ENCODE results near the gene RPS6KA1.
A peak's percentile ranks its signal among the peaks of the same experiment; 100 is the strongest.
"Not testable (repeated sequence)": the region's sequence is repeated elsewhere in the genome, so short reads cannot be mapped to it uniquely, and the experiment has no call there.

The RPS6KA1 gene

DNA sequence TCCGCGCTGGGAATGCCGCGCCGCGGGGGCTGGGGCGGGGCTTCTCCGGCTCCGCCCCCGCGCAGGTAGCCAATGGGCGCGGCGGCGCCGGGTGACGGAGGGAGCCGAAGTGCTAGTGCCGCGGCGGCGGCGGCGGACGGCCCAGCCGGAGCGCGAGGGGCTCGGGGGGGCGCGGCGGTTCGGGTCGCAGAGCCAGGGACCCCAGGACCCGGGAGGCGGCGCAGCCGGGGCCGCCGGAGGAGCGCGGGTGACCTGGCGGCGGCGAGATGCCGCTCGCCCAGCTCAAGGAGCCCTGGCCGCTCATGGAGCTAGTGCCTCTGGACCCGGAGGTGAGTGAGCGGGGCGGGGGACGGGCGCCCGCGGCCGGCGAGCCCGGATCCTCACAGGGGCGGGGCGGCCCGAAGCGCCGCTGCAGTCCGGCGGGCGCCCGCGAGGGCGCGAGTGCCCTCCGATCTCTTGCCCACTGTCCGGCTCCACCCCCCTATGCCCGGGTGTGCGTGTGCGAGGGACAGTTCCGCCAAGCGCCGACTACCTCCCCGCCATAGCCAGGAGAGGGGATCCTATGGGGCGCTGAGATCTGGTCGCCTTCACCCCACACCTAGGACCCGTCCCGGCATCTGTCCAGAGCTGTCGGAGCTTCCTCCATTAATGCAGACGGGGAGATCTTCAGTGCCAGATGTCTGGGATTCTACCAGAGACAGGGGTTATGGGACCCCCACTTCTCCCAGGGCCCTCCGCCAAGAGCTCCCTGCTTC lies at the start of gene RPS6KA1:
Gene RPS6KA1 (plus strand): TSS at position 107 of the 755 bp plus-strand sequence. CDS start 160 bp downstream, at position 267.
- DNase-seq (ENCODE audit: low spot score), result peak; percentile 44

DNA sequence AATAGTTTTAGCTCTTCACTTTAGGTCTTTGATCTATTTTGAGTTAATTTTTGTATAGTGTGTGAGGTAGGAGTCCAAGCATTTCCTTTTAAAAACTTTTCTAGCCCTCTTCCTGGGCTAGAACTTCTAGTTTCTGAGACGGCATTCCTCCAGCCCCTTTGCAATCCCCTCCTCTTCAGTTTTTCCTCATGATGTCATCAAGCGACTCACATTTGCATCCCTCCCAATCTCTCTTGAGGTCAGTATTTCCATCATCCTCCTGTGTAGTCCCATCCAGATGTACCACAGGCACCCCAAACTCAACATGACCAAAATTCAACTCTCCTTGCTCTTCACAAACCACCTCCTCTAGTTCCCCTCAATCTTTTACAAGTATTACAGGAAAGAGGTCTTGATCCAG lies 46.6 kb upstream of the RPS6KA1 start:
- no peak for DNase-seq (ENCODE audit: low spot score)

DNA sequence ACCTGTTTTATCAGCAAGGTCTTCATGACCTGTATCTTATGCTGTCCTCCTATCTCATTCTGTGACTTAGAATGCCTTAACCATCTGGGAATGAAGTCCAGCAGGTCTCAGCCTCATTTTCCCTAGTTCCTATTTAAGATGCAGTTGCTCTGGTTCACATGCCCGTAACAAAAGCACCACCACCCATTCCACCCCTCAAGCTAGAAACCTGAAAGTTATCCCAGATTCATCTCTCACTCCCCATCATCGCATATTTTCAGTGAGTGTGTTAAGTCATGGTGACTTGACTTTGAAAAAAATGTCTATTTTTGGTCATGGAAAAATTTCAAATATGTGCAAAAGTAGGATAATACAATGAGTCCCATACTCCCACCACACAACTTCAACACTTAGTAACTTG lies 45.6 kb upstream of the RPS6KA1 start:
- no peak for DNase-seq (ENCODE audit: low spot score)

DNA sequence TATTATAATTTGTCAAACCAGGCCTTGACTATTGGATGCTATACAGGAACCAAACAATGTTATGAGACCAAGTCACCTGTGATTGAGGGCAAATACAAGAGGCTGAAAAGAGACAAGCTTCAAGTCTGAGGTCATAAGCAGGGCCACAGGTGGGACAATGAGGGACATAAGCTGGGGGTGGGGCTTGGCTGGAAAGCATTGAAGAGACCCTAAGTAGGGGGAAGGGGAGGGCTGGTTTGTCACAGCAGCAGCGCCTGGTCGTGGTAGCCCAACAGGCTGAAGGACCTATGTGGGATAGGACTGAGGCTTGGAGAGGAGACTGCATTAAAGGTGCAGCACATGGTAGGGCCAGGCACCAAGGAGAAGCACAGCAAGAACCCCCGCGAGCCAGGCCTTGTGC lies 39.4 kb upstream of the RPS6KA1 start:
- no peak for DNase-seq (ENCODE audit: low spot score)

DNA sequence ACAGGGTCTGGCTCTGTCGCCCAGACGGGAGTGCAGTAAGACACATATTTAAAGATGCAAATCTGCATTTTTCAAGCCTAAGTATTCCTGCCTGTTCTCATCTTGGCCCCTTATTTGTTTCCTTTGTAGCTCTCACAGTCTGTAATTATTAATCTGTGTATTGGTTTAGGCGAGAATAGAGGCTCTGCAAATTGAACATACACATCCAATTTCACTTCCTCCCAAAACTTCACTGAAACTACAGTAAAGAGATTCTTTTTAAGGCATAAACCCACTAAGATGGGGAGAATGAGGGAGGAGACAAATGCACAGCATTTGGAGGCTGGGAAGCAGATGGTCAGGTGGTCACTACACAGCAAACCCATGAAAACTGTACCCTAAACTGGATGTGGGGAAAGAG lies 36.3 kb upstream of the RPS6KA1 start:
- no peak for DNase-seq (ENCODE audit: low spot score)

DNA sequence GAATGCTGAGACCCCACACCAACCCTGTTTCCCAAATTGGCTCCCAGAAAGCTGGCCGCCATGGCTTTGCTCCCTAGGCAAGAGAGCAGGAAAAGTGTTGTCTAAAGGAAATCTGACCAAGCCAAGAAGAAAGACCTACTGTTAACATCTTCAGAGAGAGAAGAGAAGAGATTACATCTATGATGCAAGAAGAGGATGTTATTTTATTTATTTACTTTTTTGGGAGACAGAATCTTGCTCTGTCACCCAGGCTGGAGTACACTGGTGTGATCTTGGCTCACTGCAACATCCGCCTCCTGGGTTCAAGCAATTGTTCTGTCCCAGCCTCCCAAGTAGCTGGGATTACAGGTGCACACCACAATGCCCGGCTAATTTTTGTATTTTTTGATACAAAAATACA lies 35.6 kb upstream of the RPS6KA1 start:
- DNase-seq (ENCODE audit: low spot score), result no peak

DNA sequence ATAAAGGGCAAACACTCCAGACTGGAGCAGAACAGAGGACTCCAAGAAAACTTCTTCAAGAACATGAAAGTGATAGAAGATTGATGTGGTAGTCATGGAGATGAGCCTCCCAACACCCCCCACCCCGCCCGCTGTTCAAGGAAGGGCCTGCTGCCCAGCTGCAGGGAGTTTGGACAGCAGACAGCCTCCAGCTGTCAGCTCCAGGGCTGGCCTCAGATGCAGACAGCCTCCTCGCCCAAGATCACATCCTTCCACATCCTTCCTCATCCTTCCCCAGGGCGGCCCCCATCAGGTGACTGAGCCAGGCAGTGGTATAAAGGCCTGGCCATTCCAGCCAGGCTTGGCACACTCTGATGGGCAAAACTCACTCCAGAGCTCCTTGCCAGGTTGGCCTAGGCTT lies 32.7 kb upstream of the RPS6KA1 start:
- no peak for DNase-seq (ENCODE audit: low spot score)

DNA sequence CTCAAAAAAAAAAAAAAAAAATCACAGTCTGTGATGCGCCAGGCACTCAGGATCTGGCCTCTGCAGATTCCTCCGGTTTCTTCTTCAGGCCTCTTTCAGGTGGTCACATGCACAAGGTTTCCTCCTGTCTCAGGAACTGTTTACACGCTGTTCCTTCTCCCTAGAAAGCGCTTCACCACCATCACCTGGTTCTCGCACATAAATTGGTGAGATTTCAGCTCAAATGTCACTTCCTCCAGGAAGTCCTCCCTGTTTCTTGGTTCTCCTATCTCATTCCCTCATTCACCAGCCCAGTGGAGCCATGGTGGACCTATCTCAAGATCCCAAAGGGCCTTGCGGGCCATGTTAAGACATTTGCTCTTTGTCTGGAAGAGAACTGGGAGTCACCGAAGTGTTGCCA lies 30.7 kb upstream of the RPS6KA1 start:
- no peak for DNase-seq (ENCODE audit: low spot score)

DNA sequence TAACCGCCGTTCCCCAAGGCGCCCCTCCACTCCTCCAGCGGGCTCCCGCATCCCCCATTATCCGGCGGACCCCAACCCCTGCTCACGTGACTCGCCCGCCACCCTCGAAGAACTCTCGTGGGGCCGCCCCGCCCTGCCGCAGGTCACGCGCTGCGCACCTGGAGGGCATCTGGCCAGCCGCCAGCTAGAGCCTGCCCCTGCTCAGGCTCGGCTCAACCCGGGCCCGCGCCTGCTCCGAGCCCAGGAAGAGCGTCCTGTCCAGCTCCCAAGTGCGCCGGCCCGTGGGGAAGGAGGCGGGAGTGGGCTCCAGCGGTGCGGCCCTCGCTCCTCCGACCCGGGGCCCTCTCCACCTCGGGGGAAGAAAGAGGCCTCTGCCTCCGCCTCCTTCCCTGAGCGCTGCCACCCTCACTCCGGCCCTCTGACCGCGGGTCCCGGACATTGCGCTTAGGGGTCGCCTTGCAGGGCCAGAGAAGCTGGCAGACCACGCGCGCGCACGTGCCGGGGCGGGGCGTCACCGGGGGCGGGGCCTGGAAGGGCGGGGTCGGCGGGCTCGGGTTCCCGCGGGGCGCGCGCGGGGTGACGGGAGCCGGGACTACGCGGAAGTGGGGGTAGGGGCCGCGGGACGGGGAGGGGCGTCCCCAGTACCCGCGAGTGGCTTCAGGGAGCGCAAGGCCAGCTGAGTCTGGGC lies 28.9 kb upstream of the RPS6KA1 start:
- peak; percentile 74 for DNase-seq (ENCODE audit: low spot score)

DNA sequence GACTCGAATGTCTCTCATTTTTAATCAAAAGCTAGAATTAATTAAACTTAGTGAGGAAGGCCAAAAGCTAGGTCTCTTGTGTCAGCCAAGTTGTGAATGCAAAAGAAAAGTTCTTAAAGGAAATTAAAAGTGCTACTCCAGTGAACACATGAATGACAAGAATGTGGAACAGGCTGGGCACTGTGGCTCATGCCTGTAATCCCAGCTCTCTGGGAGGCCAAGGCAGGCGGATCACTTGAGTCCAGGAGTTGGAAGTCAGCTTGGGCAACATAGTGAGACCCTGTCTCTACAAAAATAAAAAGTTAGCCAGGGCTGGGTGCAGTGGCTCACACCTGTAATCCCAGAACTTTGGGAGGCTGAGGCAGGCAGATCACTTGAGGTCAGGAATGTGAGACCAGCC lies 18.9 kb upstream of the RPS6KA1 start:
- DNase-seq (ENCODE audit: low spot score), result not testable (repeated sequence)

DNA sequence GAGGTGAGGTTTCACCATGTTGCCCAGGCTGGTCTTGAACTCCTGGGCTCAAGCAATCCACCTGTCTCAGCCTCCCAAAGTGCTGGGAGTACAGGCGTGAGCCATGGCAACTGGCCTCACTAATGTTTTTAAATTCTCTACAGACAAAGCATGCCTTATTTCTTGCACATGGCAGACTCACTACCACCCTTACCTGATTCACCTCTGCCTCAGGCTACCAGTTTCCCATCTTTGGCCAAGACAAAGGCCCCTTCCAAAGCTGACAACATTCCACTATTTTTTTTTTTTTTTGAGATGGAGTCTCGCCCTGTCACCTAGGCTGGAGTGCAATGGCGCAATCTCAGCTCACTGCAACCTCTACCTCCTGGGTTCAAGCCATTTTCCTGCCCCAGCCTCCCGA lies 13.7 kb upstream of the RPS6KA1 start:
- not testable (repeated sequence) for DNase-seq (ENCODE audit: low spot score)

DNA sequence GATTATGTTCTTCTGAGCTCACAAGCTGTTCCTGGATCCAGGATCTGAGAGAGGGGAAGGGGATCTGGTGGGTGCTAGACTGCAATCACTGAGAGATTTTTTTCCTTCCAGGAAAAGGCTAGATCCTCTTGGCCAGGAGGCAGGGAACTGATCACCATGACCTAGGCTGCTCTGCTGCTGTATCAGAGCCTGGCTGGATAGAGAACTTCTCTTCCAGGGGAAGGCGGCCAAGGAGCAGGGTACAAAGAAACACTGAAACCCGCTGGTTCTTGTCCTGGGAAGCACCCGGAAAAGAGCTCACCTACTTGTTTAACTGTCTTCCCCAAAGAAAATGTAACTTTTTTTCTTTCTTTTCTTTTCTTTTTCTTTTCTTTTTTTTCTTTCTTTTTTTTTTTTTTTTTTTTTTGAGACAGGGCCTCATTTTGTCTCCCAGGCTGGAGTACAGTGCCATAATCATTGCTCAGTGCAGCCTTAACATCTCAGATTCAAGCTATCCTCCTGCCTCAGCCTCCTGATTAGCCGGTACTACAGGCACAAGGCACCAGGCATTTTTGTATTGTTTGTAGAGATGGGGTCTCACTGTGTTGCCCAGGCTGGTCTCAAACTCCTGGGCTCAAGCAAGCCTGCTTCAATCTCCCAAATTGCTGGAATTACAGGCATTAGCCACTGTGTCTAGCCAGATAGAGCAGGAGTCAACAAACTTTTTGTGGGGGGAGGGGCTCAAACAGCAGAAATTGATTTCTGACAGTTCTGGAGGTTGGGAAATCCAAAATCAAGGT lies 12.4 kb upstream of the RPS6KA1 start:
- DNase-seq (ENCODE audit: low spot score), result no peak

DNA sequence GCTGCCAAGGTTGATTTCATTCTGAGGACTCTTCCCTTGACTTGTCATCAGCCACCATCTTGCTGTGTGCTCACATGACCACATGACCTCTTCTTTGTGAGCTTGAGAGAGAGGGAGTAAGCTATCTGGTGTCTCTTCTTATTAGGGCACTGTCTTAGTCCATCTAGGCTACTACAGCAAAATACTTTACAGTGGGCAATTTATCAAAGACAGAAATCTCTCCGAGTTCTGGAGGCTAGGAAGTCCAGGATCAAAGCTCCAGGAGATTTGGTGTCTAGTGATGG lies 11.9 kb upstream of the RPS6KA1 start:
- no peak for DNase-seq (ENCODE audit: low spot score)

DNA sequence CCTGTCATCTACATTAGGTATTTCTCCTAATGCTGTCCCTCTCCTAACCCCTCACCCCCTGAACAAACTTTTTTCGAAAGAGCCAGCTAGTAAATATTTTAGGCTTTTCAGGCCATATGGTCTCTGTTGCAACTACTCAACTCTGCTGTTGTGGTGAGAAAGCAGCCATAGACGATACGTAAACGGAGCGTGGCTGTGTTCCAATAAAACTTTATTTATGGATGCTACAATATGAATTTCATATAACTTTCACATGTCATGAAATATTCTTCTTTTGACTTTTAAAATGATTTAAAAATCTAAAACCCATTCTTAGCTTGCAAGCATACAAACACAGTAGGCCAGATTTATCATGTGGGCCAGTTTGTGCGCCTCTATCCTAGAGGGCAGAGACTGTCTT lies 11.2 kb upstream of the RPS6KA1 start:
- DNase-seq (ENCODE audit: low spot score), result no peak

DNA sequence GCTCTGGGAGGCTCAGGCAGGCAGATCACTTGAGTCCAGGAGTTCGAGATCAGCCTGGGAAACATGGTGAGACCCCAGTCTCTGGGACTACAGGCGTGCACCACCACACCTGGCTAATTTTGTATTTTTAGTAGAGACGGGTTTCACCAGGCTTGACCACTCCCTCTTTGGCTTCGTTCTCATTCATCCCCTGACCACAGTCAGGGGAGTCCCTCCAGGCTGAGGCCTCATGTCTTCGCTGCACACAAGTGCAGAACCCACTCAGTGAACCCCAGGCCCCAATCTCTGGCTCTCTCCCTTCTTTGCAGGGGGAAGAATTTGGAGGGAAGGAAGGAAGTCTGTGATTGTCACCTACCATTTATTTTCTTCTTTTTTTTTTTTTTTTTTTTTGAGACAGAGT lies 9.2 kb upstream of the RPS6KA1 start:
- no peak for DNase-seq (ENCODE audit: low spot score)

DNA sequence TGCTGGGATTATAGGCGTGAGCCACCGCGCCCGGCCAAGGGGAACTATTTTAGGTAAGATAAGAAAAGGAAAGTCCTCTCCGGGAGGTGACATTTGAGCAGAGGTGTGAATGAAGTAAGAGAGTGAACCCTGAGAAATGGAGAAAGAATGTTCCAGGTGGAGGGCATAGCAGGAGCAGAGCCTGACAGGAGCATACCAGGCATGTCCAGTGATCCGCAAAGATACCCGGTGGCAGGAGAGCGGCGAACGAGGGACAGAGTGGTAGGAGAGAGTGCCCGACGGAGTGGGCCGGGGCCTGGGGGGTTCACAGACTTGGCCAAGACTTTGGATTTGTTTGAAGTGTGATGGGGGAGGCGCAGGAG lies 7.9 kb upstream of the RPS6KA1 start:
- DNase-seq (ENCODE audit: low spot score), result no peak

DNA sequence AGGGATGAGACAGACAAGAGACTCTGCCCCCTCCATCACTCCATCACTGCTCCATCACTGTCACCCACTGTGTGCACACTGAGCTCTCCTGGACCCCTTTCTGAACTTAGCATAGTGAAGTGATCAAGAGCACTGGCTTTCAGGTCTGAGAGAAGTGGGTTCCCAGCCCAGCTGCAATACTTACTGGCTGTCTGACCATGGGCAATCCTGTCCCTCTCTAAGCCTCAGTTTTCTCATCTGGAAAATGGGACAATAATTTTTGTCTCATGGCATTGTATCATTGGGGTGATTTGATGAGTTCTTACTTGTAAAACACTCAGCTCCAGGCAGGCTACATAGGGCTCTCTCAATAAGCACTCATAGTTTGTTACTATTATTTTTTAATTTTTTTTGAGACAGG lies 7.5 kb upstream of the RPS6KA1 start:
- DNase-seq (ENCODE audit: low spot score), result no peak

DNA sequence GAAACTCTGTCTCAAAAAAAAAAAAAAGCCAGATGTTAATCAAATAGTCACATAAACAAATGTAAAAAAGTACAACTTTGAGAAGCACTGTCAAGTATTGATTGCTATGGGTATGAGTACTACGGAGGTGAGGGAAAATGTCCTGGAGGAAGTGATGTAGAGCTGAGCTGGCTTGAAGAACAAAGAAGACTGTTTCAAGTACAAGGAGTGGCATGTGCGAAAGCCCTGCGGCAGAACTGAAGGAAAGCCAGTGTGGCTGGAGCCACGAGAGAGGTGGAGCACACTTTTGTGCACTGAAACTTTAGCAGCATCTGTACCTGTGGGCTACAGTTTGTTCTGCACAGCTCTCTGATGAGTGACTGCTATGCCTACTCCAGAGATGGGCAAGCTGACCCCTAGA lies 5.4 kb upstream of the RPS6KA1 start:
- no peak for DNase-seq (ENCODE audit: low spot score)

DNA sequence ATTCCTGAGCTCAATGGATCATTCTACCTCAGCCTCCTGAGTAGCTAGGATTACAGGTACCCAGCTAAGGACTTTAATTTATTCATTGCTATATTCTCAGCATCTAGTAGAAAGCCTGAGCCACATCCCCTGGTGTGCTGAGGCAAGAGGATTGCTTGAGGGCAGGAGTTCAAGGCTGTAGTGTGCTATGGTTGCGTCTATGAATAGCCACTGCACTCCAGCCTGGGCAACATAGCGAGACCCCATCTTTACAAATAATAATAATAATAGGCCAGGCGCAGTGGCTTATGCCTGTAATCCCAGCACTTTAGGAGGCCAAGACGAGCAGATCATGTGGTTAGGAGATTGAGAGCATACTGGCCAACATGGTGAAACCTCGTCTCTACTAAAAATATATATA lies 3.3 kb upstream of the RPS6KA1 start:
- DNase-seq (ENCODE audit: low spot score), result no peak

DNA sequence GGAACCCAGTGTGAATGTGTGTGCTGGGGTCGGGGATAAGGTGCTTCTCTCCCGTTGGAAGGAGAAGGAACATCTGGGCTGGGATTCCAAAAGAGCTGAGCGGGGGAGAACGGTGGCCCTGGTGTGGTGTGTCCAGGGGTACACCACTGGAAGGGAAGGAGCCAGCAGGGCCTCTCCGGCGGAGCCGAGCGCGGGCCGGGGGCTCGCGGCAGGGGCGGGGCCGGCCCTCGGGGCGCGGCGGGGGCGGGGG lies 231 bp upstream of the RPS6KA1 start:
- DNase-seq (ENCODE audit: low spot score), result no peak

DNA sequence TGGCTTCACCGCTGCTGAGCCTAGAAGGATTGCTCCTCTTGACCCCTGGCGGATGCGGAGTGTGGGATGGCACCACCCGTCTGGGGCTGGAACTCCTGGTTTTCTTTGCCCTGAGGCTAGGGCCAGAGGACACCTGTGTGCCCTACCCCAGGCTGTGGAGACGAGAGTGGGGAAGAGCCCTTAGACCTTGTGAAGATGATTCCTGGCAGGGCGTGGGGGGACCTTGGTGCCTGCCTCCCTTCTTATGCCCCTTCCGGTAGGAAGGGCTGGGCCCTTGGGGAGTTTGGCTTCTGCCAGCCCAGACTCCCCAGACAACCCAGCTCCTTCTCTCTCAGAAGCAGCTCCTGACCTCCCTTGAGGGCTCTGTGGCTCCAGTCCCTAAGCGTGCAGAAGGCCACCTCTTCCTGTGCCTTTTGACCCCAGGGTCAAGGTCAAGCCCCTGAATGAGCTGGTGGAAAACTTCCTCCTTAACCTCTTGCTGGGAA lies 891 bp downstream of the RPS6KA1 start:
- no peak for DNase-seq (ENCODE audit: low spot score)

DNA sequence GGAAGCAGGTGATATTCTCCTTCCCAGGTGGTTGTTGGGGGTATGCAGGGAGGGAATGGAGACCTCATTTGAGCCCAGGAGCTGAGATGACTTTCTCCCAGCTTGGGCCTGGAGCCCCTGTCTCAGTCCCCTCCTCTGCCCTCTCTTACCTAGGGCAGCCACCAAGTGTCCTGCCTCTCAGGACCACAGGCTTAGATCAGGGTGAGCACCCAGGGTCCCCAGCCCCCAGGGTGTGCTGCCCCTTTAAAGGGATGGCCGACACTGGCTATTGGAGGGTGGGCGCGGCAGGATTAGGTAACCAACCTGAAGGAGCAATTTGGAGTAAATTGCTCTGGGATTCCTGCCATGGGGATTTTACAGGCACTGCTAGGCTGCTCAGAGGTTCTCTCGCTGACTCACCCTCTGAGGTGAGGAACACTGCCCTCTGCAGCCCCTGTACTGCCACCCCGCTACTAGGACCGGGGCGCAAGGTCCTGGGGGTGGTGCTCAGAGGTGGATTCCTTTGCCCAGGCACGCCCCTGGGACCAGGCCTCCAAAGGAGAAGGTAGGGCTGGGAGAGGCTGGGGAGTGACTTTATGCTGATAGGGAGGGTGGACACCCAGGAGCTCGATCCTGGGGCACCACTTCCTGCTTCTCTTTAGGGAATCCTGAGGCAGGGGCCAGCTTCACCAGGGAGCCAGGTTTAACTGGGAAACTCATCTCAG lies 1.5 kb downstream of the RPS6KA1 start:
- no peak for DNase-seq (ENCODE audit: low spot score)

DNA sequence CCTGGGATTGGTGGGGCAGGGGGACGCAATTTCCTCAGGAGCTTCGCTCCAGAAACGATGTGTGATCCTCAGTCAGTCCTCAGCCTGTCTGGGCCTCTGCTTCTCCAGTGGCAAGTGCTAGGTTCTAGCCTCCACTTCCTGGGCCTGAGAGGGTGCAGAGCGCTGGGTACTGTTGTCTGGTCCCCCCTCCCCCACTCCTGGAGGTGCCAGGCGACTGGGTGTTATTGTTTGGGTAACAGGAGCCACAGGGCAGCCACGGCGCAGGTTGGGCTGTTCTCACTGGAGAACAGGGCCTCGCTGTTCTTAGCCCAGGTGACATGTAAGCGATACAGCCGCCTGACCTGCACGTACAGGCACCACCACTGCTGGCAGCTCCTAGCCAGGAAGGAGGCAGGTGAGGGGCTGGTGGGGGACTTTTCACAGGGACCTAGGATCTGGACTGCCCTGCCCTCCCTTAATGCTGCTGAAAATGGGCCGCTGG lies 2.1 kb downstream of the RPS6KA1 start:
- DNase-seq (ENCODE audit: low spot score), result no peak

All from COLO829 (cell line).